IMR-90 (cell line): ENCODE measurements around the gene NDUFAF7. TPM values are rescaled to one million over a fixed set of nuclear protein-coding genes. Genes with fewer than 3 reads are reported as not detected.

Source experiments
- FOS ChIP-seq: fragments of 150-350 bp; IDR thresholded peaks from 2 replicates; pipeline ENCODE4 v1.6.1; 2016; ENCODE audit warnings: low read depth, low read length
- polyA plus RNA-seq, 3 experiments: library from polyadenylated mRNA; depleted of rRNA; stranded (reverse); fragments of >200 nt; gene quantifications; 2 replicates each; pipeline ENCODE4 v1.2.3, GENCODE V29; 2012; ENCODE audit warnings: low replicate concordance in 1 of 3
- total RNA-seq: library from RNA; depleted of rRNA; stranded (reverse); fragments of >200 nt; gene quantifications from 2 replicates; pipeline ENCODE4 v1.2.3, GENCODE V29; 2012
- TF ChIP-seq, protein P1 (sequence below): conservative IDR thresholded peaks from 2 replicates; pipeline ENCODE4 v1.5.1; 2012; ENCODE audit warnings: mild to moderate bottlenecking, low read depth, low read length, improper control_type of control experiment

NDUFAF7 gene
- total and polyA plus RNA-seq, 2 of the 4 experiments (the other 2 are of a cell fraction) = 9.9 to 17.4 TPM

GRCh38 chr2:37231241-37232130 is at the start of gene NDUFAF7, which contains the start of gene CEBPZ (continued):
- no peak for TF ChIP-seq FOS
- TF ChIP-seq, protein P1, sequence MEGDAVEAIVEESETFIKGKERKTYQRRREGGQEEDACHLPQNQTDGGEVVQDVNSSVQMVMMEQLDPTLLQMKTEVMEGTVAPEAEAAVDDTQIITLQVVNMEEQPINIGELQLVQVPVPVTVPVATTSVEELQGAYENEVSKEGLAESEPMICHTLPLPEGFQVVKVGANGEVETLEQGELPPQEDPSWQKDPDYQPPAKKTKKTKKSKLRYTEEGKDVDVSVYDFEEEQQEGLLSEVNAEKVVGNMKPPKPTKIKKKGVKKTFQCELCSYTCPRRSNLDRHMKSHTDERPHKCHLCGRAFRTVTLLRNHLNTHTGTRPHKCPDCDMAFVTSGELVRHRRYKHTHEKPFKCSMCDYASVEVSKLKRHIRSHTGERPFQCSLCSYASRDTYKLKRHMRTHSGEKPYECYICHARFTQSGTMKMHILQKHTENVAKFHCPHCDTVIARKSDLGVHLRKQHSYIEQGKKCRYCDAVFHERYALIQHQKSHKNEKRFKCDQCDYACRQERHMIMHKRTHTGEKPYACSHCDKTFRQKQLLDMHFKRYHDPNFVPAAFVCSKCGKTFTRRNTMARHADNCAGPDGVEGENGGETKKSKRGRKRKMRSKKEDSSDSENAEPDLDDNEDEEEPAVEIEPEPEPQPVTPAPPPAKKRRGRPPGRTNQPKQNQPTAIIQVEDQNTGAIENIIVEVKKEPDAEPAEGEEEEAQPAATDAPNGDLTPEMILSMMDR = no peak
